GM23338 (cell line): ENCODE data around the gene KMT2C. TPM values are rescaled to one million over a fixed set of nuclear protein-coding genes. Genes with fewer than 3 reads are reported as not detected.

ENCODE experiments used
- ATAC-seq: fragments of 200-7000 bp; cut with Tn5 transposase; 3 replicates; pipeline ENCODE4 v1.9.1; 2020
- DNase-seq: peaks from one replicate; pipeline ENCODE4 v3.0.0-alpha.2; 2015; ENCODE audit warnings: low spot score
- H2AFZ ChIP-seq: fragments of 200-600 bp; sonication (generic); 2 replicates; pipeline ENCODE4 v1.8.0; 2016; ENCODE audit warnings: antibody characterized with exemption, mild to moderate bottlenecking, moderate library complexity
- H3F3A ChIP-seq: fragments of 200-600 bp; sonication (generic); replicated peaks from 2 replicates; pipeline ENCODE4 v1.8.0; 2017; ENCODE audit warnings: antibody characterized with exemption, mixed run types, low read depth
- H3K27ac ChIP-seq: fragments of 200-600 bp; sonication (generic); 2 replicates; pipeline ENCODE4 v1.6.1; 2016; ENCODE audit warnings: low read depth
- H3K27me3 ChIP-seq: fragments of 200-600 bp; sonication (generic); 2 replicates; pipeline ENCODE4 v1.8.0; 2016; ENCODE audit warnings: mild to moderate bottlenecking, mixed run types, moderate library complexity; ENCODE audit not compliant: insufficient read depth
- H3K36me3 ChIP-seq: fragments of 200-600 bp; sonication (generic); 2 replicates; pipeline ENCODE4 v1.8.0; 2016; ENCODE audit warnings: mild to moderate bottlenecking; ENCODE audit not compliant: insufficient read depth
- H3K4me1 ChIP-seq: fragments of 200-600 bp; sonication (generic); 2 replicates; pipeline ENCODE4 v1.8.0; 2016; ENCODE audit warnings: mild to moderate bottlenecking, moderate library complexity; ENCODE audit not compliant: insufficient read depth
- H3K4me2 ChIP-seq: fragments of 200-600 bp; sonication (generic); 2 replicates; pipeline ENCODE4 v1.7.1; 2017; ENCODE audit warnings: mixed run types
- H3K4me3 ChIP-seq: fragments of 200-600 bp; sonication (generic); 2 replicates; pipeline ENCODE4 v1.6.1; 2016; ENCODE audit warnings: mixed run types
- H3K79me2 ChIP-seq: fragments of 200-600 bp; sonication (generic); replicated peaks from 2 replicates; pipeline ENCODE4 v1.8.0; 2017; ENCODE audit warnings: mild to moderate bottlenecking; ENCODE audit not compliant: insufficient read depth
- H3K9me2 ChIP-seq: fragments of 200-600 bp; sonication (generic); 2 replicates; pipeline ENCODE4 v1.8.0; 2017; ENCODE audit not compliant: insufficient read depth
- H4K20me1 ChIP-seq: fragments of 200-600 bp; sonication (generic); replicated peaks from 2 replicates; pipeline ENCODE4 v1.8.0; 2017; ENCODE audit warnings: mild to moderate bottlenecking; ENCODE audit not compliant: insufficient read depth
- H3K27ac Mint-ChIP-seq: 2 replicates; pipeline ENCODE4 v1.8.0; 2020; ENCODE audit warnings: inconsistent platforms, mild to moderate bottlenecking, moderate library complexity, mixed read lengths
- H3K27me3 Mint-ChIP-seq: 3 replicates; pipeline ENCODE4 v1.8.0; 2022; ENCODE audit warnings: low read depth, mild to moderate bottlenecking, moderate library complexity, mixed read lengths, inconsistent platforms; ENCODE audit not compliant: insufficient read depth, poor library complexity
- H3K36me3 Mint-ChIP-seq: 3 replicates; pipeline ENCODE4 v1.8.0; 2021; ENCODE audit warnings: low read depth, mild to moderate bottlenecking, inconsistent platforms, moderate library complexity, mixed read lengths
- H3K4me1 Mint-ChIP-seq: 3 replicates; pipeline ENCODE4 v1.8.0; 2020; ENCODE audit warnings: mild to moderate bottlenecking, inconsistent platforms, mixed read lengths
- H3K4me3 Mint-ChIP-seq: 3 replicates; pipeline ENCODE4 v1.8.0; 2021; ENCODE audit warnings: moderate library complexity, mild to moderate bottlenecking, inconsistent platforms, mixed read lengths
- H3K9me3 Mint-ChIP-seq: 3 replicates; pipeline ENCODE4 v1.8.0; 2020; ENCODE audit warnings: moderate library complexity, mild to moderate bottlenecking, inconsistent platforms, mixed read lengths
- CREB1 ChIP-seq: fragments of 250-450 bp; sonication (Bioruptor Pico); IDR thresholded peaks from 2 replicates; pipeline ENCODE4 v1.5.0; 2020; ENCODE audit warnings: low read depth, mild to moderate bottlenecking, moderate library complexity
- EZH2 ChIP-seq: fragments of 200-600 bp; sonication (generic); IDR thresholded peaks from one replicate; pipeline ENCODE4 v1.8.0; 2017; ENCODE audit warnings: antibody characterized with exemption, mild to moderate bottlenecking, low read depth; ENCODE audit not compliant: unreplicated experiment
- EZH2phosphoT487 ChIP-seq: fragments of 200-600 bp; sonication (generic); IDR thresholded peaks from one replicate; pipeline ENCODE4 v1.8.1; 2018; ENCODE audit warnings: antibody characterized with exemption; ENCODE audit not compliant: unreplicated experiment
- JUNB ChIP-seq: IDR thresholded peaks from one replicate; pipeline ENCODE4 v1.6.1; 2016; ENCODE audit warnings: antibody characterized with exemption; ENCODE audit not compliant: unreplicated experiment
- NANOG ChIP-seq: IDR thresholded peaks from 2 replicates; pipeline ENCODE4 v1.6.1; 2016; ENCODE audit warnings: antibody characterized with exemption, borderline replicate concordance
- POLR2AphosphoS5 ChIP-seq: IDR thresholded peaks from 2 replicates; pipeline ENCODE4 v1.6.1; 2016; ENCODE audit warnings: antibody characterized with exemption, low read depth
- REST ChIP-seq: IDR thresholded peaks from one replicate; pipeline ENCODE4 v1.6.1; 2018; ENCODE audit warnings: antibody characterized with exemption; ENCODE audit not compliant: unreplicated experiment
- STAT1 ChIP-seq: IDR thresholded peaks from one replicate; pipeline ENCODE4 v1.6.1; 2016; ENCODE audit warnings: antibody characterized with exemption; ENCODE audit not compliant: unreplicated experiment
- ZNF114 ChIP-seq: fragments of 250-450 bp; sonication (Bioruptor Pico); IDR thresholded peaks from 2 replicates; pipeline ENCODE4 v1.5.0; 2020; ENCODE audit warnings: mild to moderate bottlenecking, moderate library complexity
- ZNF331 ChIP-seq: fragments of 250-450 bp; sonication (Bioruptor Pico); IDR thresholded peaks from 2 replicates; pipeline ENCODE4 v1.5.0; 2020; ENCODE audit warnings: low read depth, mild to moderate bottlenecking, moderate library complexity
- polyA plus RNA-seq: library from polyadenylated mRNA; unstranded; fragments of >200 nt; fragmentation: Nextera tagmentation; extraction: Ambion mirVana; gene quantifications from 2 replicates; pipeline ENCODE4 v1.2.1, GENCODE V29; 2016
- total RNA-seq: library from RNA; depleted of rRNA; stranded (reverse); fragments of >200 nt; shearing (Covaris generic); gene quantifications from 2 replicates; pipeline ENCODE4 v1.2.3, GENCODE V29; 2014
- TF ChIP-seq, protein P1 (sequence below): fragments of 250-450 bp; sonication (Bioruptor Pico); IDR thresholded peaks from 2 replicates; pipeline ENCODE4 v1.5.0; 2020; ENCODE audit warnings: mild to moderate bottlenecking, moderate library complexity

Gene KMT2C
- total and polyA plus RNA-seq, 2 experiments from 2014 or later, result 11.4 to 39.0 TPM

- Histone ChIP-seq H3K9me2 (no peaks in the 10 kb centered on the region), H3K27me3 (no peaks in the 10 kb centered on the region), H3K36me3 (no peaks in the 10 kb centered on the region), H3F3A (no peaks in the 10 kb centered on the region), H3K27ac (no peak overlapping the region), H3K79me2 (no peaks in the 10 kb centered on the region), H4K20me1 (no peaks in the 10 kb centered on the region), H3K4me2 (no peak overlapping the region), H3K4me3 (no peak overlapping the region), H3K4me1 (no peaks in the 10 kb centered on the region), H2AFZ (no peak overlapping the region)
- Mint-ChIP-seq H3K36me3 (peaks cover 4% of the 10 kb centered on the region; the same call in 2 of the 3 replicates), H3K27me3 (peaks cover 3% of the 10 kb centered on the region), H3K9me3 (no peaks in the 10 kb centered on the region), H3K27ac (no peak overlapping the region), H3K4me1 (no peaks in the 10 kb centered on the region; the same call in 2 of the 3 replicates), H3K4me3 (no peak overlapping the region)
- DNase-seq, result no peak
- no peak; the same call in 2 of the 3 replicates for ATAC-seq
- TF ChIP-seq REST, result no peak
- no peak for TF ChIP-seq POLR2AphosphoS5
- no peak for TF ChIP-seq CREB1
- TF ChIP-seq STAT1, result no peak
- no peak for TF ChIP-seq ZNF114 (CRISPR knock-in tag)
- TF ChIP-seq EZH2, result no peak
- TF ChIP-seq, protein P1, sequence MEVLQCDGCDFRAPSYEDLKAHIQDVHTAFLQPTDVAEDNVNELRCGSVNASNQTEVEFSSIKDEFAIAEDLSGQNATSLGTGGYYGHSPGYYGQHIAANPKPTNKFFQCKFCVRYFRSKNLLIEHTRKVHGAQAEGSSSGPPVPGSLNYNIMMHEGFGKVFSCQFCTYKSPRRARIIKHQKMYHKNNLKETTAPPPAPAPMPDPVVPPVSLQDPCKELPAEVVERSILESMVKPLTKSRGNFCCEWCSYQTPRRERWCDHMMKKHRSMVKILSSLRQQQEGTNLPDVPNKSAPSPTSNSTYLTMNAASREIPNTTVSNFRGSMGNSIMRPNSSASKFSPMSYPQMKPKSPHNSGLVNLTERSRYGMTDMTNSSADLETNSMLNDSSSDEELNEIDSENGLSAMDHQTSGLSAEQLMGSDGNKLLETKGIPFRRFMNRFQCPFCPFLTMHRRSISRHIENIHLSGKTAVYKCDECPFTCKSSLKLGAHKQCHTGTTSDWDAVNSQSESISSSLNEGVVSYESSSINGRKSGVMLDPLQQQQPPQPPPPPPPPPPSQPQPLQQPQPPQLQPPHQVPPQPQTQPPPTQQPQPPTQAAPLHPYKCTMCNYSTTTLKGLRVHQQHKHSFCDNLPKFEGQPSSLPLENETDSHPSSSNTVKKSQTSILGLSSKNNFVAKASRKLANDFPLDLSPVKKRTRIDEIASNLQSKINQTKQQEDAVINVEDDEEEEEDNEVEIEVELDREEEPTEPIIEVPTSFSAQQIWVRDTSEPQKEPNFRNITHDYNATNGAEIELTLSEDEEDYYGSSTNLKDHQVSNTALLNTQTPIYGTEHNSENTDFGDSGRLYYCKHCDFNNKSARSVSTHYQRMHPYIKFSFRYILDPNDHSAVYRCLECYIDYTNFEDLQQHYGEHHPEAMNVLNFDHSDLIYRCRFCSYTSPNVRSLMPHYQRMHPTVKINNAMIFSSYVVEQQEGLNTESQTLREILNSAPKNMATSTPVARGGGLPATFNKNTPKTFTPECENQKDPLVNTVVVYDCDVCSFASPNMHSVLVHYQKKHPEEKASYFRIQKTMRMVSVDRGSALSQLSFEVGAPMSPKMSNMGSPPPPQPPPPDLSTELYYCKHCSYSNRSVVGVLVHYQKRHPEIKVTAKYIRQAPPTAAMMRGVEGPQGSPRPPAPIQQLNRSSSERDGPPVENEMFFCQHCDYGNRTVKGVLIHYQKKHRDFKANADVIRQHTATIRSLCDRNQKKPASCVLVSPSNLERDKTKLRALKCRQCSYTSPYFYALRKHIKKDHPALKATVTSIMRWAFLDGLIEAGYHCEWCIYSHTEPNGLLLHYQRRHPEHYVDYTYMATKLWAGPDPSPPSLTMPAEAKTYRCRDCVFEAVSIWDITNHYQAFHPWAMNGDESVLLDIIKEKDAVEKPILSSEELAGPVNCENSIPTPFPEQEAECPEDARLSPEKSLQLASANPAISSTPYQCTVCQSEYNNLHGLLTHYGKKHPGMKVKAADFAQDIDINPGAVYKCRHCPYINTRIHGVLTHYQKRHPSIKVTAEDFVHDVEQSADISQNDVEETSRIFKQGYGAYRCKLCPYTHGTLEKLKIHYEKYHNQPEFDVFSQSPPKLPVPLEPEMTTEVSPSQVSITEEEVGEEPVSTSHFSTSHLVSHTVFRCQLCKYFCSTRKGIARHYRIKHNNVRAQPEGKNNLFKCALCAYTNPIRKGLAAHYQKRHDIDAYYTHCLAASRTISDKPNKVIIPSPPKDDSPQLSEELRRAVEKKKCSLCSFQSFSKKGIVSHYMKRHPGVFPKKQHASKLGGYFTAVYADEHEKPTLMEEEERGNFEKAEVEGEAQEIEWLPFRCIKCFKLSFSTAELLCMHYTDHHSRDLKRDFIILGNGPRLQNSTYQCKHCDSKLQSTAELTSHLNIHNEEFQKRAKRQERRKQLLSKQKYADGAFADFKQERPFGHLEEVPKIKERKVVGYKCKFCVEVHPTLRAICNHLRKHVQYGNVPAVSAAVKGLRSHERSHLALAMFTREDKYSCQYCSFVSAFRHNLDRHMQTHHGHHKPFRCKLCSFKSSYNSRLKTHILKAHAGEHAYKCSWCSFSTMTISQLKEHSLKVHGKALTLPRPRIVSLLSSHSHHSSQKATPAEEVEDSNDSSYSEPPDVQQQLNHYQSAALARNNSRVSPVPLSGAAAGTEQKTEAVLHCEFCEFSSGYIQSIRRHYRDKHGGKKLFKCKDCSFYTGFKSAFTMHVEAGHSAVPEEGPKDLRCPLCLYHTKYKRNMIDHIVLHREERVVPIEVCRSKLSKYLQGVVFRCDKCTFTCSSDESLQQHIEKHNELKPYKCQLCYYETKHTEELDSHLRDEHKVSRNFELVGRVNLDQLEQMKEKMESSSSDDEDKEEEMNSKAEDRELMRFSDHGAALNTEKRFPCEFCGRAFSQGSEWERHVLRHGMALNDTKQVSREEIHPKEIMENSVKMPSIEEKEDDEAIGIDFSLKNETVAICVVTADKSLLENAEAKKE (CRISPR knock-in tag), result no peak
- TF ChIP-seq JUNB, result no peak
- no peak for TF ChIP-seq EZH2phosphoT487
- TF ChIP-seq NANOG, result no peak
- TF ChIP-seq ZNF331 (CRISPR knock-in tag), result no peak
Measured at GRCh38 chr7:152107945-152108344, 327.9 kb downstream of the KMT2C start.
